ENCODE data around the gene PAQR6.
"Not testable (repeated sequence)": the region's sequence is repeated elsewhere in the genome, so short reads cannot be mapped to it uniquely, and the experiment has no call there.

The PAQR6 gene

GRCh38 chr1:156229809-156230472, 17.9 kb downstream of the PAQR6 start:
- DNase-seq: no peak

GRCh38 chr1:156228501-156228900, 19.4 kb downstream of the PAQR6 start:
- DNase-seq: no peak

DNA sequence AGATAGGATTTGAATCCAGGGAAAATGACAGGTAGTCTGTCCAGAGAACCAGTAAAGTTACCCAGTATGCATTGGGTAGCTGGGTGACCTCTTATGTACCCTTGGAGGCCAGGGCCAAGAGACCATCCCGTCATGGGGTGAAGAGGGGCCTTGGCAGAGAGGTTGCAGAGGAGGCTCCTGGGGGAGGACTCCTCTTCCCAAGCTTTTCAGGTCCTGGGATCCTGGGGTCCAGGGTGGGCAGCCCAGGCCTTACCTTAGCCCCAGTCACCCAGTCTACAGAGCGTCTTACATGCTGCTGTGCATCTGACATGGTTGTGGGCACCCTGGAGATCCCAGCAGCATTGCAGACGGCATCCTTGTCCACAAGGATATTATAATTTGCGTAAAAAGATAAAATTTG, 21.1 kb downstream of the PAQR6 start:
- no peak for DNase-seq

- DNase-seq: no peak
These were observed 21.7 kb downstream of the PAQR6 start for GRCh38 chr1:156226116-156226538.

GRCh38 chr1:156225677-156226014, 22.2 kb downstream of the PAQR6 start:
- no peak for DNase-seq

DNA sequence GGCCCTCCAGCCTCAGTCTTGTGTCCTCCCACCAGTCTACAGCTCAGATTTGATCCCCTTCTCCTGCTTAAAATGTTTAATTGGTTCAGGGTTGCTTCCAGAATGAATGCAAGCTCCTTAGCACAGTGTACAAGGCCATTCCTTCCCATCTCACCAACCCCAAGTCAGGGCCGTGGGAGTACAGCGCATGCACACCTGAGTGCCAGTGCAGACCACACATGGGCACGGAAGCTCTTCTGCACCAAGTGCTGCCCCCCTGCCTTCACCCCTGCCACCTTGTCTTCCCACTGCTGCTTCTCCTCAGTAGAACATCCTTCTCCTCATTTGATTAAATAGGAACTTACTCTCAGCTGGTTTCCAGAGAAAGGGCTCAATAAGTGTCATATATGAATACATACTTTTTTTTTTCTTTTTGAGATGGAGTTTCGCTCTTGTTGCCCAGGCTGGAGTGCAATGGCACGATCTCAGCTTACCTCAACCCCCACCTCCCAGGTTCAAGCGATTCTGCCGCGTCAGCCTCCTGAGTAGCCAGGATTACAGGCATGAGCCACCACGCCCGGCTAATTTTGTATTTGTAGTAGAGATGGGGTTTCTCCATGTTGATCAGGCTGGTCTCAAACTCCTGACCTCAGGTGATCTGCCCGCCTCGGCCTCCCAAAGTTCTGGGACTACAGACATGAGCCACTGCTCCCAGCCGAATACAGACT, 25.7 kb downstream of the PAQR6 start:
- DNase-seq: no peak

GRCh38 chr1:156220226-156220625, 27.6 kb downstream of the PAQR6 start:
- no peak for DNase-seq

DNA sequence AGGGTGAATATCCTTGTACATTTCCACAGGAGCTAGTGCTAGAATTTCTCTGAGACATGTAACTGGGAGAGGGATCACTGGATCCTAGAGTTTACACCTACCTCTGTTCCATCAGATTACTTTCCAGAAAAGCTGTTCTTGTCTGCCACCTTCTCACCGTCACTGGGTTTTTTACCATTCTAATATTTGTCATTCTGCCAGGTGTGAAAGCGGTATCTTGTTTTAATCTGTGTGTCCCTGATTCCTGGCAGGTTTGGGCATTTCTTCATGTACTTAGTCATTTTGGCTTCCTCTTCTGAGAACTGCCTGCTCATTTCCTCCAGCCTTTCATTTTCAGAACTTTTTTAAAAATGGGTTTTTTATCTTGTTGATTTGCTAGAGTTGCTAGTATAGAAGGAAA, 30.0 kb downstream of the PAQR6 start:
- peak; percentile 60 for DNase-seq

- not testable (repeated sequence) for DNase-seq
These were observed 31.3 kb downstream of the PAQR6 start for GRCh38 chr1:156216361-156217086.

DNA sequence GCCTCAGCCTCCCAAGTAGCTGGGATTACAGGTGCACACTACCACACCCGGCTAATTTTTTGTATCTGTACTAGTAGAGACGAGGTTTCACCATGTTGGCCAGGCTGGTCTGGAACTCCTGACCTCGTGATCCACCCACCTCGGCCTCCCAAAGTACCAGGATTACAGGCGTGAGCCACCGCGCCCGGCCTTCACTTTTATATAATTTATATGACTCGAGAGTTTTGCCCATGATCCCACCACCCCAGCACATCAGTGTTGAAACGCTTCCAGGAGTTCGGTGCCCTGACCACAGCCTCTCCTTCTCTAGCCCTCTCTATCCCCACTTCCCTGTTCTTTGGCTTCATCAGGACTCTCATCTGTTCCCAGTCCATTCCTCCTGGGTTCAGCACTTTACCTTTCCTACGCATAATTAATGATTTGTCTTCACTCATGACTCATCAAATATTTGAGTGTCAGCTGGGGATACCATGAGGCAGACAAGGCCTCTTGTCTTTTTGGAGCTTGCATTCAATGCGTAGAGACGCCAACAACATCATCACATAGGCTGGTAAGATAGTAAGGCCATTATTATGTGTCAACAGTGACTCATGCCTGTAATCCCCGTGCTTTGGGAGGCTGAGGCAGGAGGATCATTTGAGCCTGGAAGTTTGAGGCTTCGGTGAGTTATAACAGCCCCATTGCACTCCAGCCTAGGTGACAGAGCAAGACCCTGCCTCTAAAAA, 33.7 kb downstream of the PAQR6 start:
- DNase-seq: no peak

- no peak for DNase-seq
These were observed 34.3 kb downstream of the PAQR6 start for GRCh38 chr1:156213644-156213966.

GRCh38 chr1:156212833-156213643, 34.8 kb downstream of the PAQR6 start, which contains the start of gene PMF1:
Gene PMF1 (plus strand): TSS chr1:156213007. CDS start chr1:156213016, 9 bp downstream.
- peak; percentile 95 for DNase-seq

- no peak for DNase-seq
These were observed 35.7 kb downstream of the PAQR6 start for GRCh38 chr1:156212130-156212529.

DNA sequence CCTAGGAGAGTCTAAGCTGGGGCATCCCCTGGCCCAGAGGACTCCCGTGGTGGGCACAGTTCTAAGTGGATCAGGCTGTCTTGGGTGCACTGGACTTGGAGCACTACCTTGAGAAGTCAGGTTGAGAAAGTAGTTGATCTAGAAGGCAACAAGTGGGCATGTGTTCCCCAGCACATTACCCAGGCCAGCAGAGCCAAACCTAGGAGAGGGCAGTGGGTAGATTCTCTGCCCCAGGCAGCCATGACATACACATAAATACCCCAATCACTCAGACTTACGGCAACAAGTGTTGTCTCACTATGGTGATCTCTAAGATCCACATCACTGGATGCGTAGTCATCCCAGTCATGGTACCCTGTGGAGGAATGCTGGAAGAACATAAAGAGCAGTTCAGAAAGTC, 36.6 kb downstream of the PAQR6 start:
- no peak for DNase-seq

DNA sequence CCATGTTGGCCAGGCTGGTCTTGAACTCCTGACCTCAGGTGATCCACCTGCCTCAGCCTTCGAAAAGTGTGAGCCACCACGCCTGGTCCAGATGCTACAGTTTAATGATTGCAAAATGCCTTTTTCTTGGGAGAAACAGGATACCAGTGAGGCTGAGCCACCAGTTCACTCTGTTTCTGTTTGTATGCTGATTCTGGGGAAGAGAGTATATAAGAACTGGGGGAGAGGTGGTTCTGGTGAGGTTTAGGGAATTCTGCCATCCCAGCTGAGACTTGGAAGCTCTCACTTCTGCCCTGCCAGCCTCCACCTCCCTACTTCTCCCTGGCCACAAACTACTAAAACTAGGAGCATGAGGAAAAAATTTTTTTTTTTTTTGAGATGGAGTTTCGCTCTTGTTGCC, 43.2 kb downstream of the PAQR6 start:
- no peak for DNase-seq

GRCh38 chr1:156203331-156203730, 44.5 kb downstream of the PAQR6 start:
- DNase-seq: no peak

- no peak for DNase-seq
These were observed 47.8 kb downstream of the PAQR6 start for GRCh38 chr1:156200044-156200443.

DNA sequence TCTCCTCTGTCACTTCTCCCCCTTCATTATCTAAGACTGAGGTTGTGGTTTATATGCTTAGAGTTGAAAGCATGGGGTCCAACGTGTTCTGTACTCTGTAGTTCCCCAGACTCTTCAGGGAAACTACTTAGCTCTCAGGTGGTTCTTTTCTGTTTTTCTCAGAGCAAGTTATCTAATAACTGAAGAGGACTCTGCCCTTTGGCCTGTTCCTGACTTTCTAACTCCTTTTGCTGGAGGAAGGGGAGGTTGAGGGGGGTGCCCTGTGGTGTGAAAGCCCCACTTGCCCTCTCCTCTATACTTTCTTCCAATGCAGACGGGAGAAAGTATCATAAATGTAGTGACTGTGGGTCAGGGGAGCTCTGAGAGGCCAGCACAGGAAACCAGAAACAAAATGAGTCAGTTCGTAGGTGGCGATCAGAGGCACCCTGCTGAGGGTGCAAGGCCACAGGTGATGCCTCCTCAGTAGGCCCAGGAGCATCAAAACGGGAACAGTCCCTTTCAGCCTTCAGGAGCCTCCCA, 49.0 kb downstream of the PAQR6 start:
- DNase-seq: no peak

DNA sequence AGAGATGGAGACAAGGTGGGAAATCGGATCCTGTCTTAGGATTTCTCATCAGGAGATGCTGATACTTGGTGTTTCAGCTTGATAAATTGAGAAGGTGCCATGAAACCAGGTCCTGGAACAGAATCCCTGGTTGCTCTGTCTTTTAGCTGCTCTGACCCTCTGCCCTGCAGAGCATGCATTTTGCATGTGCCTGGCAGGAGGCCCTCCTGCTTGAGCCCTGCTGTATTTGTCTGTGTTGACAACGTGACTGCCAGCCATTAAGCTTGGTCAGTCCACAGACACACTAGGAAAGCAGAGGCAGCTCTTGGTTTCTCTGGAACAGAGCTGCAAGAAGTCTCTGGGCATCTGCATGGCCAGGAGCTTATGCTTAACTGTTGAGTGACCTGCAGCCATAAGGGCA, 51.4 kb downstream of the PAQR6 start:
- DNase-seq: no peak

- DNase-seq: no peak
These were observed 52.0 kb downstream of the PAQR6 start for GRCh38 chr1:156195853-156196252.

- DNase-seq: no peak
These were observed 53.6 kb downstream of the PAQR6 start for GRCh38 chr1:156194300-156194652.

GRCh38 chr1:156193488-156194299, 54.2 kb downstream of the PAQR6 start, which contains the start of gene SLC25A44:
Gene SLC25A44 (plus strand): TSS chr1:156194104. CDS start chr1:156199848, 5,744 bp downstream.
- peak; percentile 99 for DNase-seq
